Activated naive CD8-positive, alpha-beta T cell treated with anti-CD3 and anti-CD28 coated beads, Interleukin-2, amount 50 U/mL, for 16 hours (primary cell): ENCODE measurements around the gene CRACDL.

Source experiments
- DNase-seq: peaks from one replicate; pipeline ENCODE4 v3.0.0-alpha.2; 2020; ENCODE audit warnings: low read depth, low spot score

CRACDL gene

DNA sequence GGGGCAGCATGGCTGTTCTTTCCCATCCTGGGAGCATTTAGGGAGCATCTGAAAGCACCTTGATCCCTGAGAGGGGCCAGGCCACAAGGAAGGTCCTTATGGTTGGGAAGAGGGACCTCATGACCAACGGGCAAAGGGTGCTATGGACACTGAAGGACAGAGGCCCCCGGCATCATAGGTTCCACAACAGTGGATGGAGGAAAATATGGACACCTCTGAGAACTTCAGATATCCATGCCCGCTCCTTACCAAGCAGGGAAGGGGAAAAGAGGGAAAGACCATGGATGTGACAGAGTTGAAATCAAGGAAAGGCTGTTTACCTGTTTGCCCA lies 111.0 kb downstream of the CRACDL start:
- no peak for DNase-seq

DNA sequence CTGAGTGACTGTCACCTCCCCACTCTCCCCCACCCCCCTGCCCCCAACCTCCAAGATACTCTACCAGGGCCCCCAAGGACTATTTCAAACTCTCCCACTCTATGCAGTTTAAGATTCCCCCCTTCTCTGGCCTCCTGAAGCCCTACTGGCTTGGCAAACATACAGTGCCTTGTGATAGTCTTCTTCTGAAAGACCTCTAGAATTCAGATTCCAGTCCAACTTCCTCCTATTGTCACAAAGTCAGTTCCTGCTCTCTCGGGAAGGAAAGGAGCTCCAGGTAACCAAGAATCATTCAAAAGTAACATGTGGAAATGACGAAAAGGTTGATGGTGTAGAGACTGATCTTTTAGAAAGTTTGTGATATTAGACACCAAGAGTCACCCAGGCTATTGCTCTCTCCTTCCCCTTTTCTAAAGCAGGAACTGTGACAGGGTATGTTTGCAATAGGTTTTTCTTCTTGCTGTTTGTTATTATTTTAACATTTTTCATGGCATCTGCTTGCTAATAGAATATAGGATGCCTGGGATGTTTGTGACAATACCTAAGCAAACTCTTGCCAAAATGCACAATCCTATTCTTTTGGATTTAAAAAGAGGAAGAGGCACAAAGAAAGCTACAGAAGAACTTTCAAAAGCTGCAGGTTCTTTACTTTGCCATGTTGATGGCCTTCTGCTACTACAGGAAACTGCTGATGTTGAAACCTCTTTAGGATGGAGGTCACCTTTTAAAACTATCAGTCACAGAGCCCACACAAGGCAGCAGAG lies 111.6 kb downstream of the CRACDL start:
- no peak for DNase-seq

DNA sequence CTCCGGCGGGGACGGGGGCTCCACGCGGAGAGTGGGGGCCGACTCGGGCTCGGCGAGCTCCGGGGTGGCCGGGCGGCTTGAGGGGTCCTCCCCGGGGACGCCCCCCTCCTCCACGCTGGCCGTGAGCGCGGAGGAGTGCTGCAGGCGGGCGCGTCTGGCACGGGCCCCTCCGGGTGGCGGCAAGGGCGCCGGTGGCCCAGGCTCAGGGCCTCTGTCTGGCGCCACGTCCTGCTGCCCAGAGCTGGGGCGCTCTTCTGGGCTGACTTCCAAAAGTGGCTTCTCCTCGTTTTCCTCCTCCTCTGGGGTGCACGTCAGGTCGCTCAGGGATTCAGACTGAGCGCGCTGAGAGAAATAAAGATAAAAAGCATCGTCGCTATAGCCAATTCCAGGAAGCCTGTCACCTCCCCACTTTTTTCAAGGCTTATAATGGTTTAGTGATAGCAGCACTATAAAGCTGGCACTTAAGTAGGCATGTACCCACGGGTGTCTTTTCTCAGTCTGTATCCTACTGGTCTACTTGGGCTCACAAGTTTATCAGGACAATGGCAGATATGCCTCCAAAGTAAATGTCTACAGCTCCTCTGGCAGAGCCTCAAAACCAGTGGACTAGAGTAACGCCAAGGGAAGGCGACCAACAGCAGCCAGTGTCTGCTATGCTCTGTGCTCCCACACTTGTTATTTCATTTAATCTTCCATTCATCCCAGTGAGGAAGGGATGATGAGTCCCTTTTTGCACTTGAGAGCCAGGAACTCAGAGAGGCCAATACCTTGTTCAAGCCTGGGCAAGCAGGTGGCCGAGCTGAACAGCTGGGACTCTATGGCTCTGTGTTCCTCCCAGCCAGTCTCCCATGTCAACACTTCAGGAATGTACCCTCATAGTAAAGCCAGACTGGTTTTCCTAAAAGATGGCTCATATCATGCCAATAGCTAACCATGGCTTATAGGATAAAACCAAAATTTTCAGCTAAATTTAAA lies 112.5 kb downstream of the CRACDL start:
- DNase-seq: no peak

DNA sequence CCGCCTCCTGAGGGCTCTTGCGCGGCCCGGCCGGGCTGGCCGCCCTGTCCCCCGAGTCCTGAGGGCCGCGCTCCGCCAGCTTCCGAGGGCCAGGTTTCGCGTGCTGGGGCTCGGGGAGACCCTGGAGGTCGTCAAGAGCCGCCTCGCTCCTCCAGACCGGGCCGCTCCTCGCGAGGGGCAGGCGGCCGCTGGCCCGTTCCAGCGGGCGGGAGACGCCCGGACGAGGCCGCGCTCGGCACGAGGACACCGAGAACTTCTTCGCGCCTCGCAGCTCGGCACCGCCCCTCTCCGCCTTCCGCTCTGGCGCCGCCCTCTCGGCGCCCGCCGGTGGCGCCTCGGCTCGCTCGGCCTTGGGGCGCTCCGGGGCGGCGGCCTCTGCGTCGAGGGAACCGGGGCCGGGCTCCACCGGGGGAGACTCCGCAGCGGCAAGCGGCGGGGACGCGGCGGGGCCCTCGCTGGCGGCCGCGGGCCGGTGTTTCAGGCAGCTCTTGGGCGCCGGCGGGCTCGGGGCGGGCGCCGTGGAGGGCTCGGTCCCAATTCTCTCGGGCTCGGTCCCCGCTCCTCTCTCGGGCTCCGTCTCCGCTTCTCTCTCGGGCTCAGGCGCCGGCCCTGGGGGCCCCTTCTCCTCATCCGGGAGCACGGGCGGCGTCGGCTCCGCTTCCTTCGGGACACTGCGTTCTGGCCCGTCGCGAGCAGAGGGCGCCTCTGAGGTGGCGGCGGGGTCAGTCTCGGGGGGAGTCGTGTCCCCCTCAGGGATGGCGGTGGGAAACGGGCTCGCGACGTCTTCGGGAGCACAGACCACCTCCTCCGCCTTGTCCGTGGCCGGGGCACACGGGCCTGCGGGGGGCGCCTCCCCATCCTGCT lies 113.5 kb downstream of the CRACDL start:
- DNase-seq: no peak

DNA sequence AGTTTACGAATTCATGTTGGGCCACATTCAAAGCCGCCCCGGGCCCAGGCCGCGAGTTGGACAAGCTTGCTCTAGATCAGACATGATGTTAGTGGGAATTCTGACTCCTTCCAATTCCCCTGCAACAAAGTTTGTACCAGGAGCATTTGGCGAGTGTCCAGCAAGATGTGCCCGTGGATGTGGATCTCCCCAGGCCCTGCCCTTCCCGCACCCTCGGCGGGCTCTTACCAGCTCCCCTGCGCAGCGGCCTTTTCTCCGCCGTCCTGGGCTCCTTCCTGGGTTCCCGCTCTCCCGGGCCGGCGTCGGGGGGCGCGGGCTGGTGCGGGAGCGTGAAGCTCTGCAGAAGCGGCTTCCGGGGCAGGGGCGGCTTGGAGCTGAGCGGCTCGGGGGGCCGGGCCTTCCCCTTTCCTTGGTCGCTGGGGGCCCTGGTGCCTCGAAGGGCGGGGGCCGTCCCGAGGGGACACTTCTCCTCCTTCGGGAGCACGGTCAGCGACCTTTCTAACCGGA lies 114.3 kb downstream of the CRACDL start:
- DNase-seq: no peak

DNA sequence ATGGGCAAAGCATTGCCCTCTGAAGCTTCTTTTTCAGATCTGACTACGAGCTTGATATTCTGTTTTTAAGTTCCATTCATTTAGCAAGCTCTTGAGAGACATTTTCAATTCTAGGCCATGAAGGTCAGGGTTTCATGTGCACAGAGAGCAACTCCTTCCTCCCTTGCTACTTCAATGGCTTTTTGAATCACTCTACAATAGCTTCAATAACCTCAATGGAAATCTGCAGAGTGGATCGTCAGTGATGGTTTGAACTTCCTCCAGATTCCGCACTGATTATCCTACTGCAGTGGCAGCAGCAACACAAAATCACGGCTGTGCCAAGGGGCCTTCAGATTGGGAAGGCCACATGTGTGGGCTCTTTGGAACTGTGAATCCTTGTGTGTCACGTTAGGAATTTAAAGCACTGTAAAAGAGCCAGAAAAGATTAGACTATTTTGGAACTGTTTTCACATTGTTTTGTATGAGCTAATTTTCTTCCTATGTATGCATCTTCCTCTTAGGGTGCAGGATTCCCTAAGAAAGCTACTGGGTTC lies 116.7 kb downstream of the CRACDL start:
- no peak for DNase-seq

DNA sequence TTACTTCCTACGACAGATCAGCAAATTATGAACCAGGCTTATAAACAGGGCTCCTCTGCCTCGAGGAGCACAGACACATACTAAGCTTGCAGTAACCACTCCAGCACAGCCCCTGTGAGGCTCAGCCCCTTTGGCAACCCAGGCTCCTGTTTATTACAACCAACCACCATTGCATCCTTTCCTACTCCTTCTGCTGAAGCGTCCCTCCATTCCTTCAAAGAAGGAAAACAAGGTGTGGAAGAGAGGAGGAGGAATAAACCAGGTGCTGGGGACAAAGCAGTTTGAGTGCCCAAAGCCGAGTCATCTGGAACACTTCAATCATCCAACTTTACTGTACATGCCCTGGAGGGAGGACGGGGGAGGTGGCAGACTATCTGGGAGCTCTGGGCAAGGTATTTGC lies 117.9 kb downstream of the CRACDL start:
- DNase-seq: no peak

DNA sequence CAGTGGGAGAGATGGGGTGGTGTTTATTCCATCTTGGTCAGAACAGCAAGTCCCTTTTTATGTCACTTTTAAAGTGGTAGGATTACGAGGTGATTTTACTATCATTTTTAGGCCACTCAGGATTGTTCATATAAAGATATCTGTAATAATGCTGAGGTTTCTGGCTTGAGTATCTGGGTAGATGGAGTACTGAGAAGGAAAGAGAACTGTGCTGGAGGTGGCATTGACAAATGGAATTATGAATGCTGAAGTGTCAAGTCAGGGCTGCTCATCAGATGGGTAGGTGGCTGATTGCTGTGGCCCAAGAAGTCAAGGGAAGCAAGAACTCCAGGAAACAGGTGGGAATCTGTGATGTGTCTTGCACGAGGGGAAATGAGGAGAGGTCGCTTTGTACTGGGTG lies 119.7 kb downstream of the CRACDL start:
- DNase-seq: no peak

DNA sequence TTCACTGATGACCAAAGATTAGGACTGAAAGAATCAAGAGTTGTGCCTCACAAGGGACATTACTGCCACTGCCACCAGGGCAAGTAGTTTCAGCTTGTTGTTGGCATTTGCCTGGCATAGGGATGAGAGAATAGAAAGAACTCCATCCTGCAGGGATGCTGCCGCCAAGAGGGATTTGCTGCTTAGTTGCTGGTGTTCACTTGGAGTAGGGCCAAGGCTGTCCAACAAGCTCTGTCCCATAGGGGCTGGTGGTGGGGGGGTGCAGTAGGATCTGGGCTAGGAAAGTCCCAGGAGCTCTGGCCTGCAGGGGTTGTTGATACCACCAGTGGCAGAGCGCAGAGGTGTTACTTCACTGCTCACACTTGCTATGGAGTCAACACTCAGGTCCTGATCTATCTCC lies 120.2 kb downstream of the CRACDL start:
- DNase-seq: no peak

DNA sequence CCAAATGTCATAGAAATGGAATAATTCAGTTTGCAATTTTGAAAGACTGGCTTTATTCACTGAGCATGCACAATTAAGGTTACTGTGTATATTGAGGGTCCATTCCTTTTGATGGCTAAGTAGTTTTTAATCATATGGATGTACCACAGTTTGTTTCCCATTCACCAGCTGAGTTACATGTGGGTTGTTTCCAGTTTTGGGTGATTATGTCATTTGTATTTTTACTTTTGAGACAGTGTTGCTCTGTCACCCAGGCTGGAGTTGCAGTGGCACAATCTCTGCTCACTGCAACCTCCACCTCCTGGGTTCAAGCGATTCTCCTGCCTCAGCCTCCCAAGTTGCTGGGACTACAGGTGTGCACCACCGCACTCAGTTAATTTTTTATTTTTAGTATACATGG lies 124.3 kb downstream of the CRACDL start:
- no peak for DNase-seq

DNA sequence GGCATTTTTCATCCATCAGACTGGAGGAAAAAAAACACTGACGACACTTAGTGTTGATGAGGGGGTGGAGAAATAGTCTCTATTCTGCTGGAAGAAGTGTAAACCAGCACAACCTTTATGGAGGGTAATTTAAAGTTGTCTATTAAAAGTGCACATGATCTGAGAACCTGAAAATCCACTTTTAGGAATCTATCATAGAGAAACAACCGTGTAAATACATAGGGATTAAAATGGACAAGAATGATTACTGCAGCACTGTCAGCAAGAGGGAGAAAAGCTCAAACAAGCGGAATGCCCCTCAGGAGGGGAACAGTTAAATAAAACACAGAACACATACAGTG lies 125.5 kb downstream of the CRACDL start:
- no peak for DNase-seq

DNA sequence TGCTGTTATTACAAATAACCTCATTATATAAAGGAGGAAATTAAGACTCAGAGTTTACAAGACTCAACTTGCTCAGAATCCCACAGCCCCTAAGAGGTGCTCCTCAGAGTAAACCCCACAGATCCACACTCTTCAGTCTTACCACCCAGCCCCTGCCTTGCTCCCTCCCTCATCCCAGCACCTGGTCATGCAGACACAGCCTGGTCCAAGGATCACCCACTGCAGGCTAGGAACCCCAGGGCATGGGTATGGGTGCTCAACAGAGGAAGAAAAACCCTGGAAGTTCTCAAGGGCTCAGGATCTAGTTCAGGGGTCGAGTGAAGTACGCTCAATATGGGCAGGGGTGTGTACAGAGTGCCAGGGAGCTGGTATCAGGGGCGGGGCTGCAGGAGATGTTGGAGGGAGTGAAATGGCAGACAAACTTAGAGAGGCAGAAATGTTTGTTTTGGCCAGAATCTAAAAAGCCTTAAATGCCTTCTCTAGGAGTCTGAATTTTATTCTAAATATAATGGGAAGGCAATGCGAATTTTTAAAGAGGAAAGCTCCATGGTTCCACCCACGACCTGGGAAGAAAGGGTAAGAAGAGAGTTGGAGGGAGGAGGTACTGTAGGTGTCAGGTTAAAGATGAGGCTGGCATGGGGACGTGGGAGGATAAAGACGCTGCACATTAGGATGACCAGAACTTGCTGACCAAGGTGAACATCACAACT lies 126.0 kb downstream of the CRACDL start:
- DNase-seq: no peak

DNA sequence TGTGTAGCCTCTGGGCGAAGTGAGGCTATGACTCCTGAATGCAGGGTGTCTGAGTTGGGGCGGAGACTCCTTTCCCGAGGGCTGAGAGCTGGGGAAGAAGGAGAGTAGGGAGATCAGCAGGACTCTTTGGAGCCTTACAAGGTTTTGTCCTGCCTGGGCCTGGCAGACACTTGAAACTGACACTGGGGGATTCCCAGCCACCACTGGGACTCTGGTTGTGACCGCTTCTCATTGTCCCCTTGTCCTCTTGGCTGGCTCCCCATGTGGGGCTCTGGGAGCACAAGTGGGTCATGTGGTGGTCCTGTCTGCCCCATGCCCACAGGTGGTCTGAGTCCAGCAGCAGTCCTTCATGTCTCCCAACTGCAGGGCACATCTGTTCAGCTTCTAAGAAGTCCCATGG lies 126.9 kb downstream of the CRACDL start:
- DNase-seq: no peak

DNA sequence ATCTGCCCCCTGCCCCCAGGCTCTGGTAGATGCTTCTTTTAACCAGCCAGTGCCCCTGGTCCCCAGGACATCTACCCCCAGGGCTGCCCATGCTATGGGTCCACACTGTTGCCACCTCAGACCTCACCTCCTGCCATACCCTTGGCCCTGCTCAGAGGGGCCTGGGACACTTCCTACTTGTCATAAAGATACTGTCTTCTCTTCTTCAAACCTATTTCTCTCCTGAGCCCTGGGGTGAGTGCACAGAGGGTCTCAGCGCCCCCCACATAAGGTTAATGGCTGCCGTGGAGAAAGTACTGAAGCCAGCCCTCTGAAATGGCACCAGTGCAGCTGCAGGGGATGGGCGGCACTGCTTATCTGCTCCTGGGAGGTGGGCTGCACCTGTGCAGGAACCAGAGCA lies 127.5 kb downstream of the CRACDL start:
- no peak for DNase-seq

DNA sequence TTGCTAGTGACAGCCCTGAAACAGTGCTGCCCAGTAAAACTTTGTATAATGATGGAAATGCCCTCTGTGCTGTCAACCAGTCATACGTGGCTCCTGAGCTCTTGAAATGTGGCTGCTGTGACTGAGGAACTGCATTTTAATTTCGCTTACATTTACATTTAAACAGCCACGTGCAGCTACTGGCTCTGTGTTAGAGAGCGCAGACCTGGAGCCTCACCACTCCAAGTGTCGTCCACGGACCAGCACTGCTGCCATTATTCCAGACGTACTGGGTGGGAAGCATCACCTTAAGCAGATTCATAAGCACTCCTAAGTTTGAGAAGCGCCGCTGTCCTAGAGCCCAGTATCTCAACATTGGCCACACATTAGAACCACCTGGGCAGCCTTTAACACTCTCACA lies 128.1 kb downstream of the CRACDL start:
- DNase-seq: no peak

DNA sequence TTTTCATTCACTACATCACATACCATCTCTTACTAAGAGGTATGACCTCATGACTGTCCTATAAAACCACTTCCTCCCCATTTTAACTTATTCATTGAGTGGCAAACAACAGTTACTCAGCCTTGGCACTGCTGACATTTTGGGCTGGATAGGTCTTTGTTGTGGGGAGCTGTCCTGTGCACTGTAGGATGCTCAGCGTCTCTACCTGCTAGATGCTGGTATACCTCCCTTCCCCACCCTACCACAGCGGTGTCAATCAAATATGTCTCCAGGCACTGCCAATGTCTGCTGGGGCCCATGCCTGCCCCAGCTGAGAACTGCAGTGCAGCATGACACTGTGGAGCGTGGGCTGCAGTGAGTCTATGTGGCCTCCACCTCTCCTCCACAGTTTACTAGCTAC lies 128.8 kb downstream of the CRACDL start:
- DNase-seq: no peak

DNA sequence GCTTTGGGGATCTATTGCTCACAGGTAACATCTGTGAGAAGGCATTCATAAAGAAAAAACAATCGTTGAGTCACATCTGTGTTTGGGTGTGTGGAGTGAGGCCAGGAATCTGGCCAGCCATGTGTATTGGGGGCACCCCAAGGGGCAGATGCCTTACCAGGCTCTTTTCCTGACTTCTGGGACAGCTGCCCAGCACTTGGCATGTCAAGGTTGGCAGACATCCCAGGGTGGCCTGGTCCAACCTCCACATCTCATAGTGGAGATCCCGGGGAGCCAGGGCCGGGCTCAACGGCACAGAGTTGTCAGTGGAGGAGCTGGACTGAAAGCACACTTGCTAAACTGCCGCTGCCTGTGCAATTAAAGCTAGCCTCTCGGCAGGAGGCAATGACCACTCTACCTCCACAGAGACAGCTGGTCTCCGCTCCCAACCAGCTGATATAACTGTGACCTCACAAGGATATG lies 129.8 kb downstream of the CRACDL start:
- no peak for DNase-seq

DNA sequence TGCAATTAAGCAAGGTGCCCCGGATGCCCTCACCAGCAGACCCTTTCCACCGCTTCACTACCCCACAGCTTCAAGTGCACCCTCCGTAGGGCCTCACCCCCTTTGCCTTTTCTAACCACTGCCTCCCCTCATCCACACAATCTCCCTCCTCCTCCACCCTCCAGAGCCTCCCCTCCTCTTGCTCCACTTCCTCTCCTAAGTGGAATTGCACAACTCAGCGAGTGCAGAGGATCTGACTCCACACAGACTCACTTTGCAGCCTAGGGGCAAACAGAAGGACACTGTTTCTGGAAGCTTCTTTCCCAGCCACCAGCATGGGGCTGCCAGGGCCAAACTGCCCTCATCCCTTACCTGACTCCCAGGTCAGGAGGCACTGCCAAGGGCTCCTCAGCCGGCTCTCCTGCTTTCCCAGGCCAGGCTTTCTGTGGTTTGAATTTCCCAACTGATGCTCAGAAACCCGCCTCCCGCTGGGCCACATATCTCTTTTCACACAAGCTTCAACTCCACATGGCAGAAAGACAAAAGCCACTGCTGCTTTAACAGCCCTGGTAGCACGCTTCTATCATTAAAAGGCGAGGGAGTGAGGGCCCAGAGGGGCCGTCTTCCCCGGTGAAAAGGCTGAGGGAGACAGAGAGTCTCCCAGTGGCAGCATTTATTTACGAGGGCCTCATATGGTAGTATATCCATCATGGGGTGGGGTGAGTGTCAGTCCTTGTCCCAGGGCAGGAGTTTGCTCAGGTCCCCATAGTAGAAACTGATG lies 130.4 kb downstream of the CRACDL start:
- no peak for DNase-seq

DNA sequence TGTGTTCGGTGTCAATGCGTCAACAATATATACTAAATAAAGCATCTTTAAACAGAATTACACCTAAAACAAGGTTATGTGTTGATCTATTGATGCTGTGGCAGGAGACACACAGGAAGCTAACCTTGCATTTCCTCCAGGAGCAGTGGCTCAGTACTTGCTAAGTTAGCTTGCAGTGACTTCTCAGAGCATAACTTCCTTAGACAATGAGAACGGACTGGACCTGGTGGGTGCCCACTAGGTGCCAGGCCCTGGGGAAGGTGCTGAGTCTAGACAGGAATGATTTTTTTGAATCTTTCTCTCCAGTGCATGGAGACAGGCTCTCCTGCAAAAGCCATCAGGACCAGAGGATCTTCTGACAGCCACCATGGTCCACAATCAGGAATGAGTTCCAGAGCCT lies 131.3 kb downstream of the CRACDL start:
- no peak for DNase-seq

DNA sequence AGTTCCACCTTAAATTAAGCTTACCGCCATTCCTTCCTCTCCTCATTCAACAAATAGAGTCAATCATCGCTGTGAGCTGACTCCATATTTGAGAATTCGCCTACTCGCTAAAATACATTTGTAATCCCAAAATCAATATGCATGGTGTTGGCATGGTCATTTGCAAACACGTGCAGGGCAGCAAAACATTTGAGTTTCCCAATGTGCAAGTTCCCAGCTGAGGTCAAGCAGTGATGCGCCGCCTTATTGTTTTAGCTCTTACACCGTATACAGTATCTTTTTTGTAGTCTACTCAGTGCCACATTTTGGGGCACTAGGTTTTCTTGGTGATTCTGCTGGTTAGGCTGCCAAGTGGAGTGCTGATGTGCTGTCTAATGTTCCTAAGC lies 131.8 kb downstream of the CRACDL start:
- DNase-seq: no peak
